ENCODE measurements around the gene SNX25.

The SNX25 gene

GRCh38 chr4:185209031-185209851 lies at the start of gene SNX25:
Gene SNX25, plus strand, starts transcription at chr4:185209598. Its CDS starts 229 bp downstream, at chr4:185209827.
- peak; percentile 53 for DNase-seq (ENCODE audit: insufficient read length, low spot score)
- TF ChIP-seq POLR2A (IDR thresholded peaks at IDR 0.05; ENCODE audit: low read depth, low read length), result peak; percentile 77
- no peak for FAIRE-seq

GRCh38 chr4:185165605-185166063 lies 43.8 kb upstream of the SNX25 start:
- DNase-seq (ENCODE audit: insufficient read length, low spot score) (no peak), FAIRE-seq (no peak)
- TF ChIP-seq POLR2A (IDR thresholded peaks at IDR 0.05; ENCODE audit: low read depth, low read length), result no peak

- DNase-seq (ENCODE audit: insufficient read length, low spot score) (no peak), FAIRE-seq (no peak)
- TF ChIP-seq POLR2A (IDR thresholded peaks at IDR 0.05; ENCODE audit: low read depth, low read length), result no peak
Measured at GRCh38 chr4:185167234-185167633, 42.2 kb upstream of the SNX25 start.

- DNase-seq (ENCODE audit: insufficient read length, low spot score) (no peak), FAIRE-seq (no peak)
- no peak for TF ChIP-seq POLR2A (IDR thresholded peaks at IDR 0.05; ENCODE audit: low read depth, low read length)
Measured at GRCh38 chr4:185171373-185172071, 37.9 kb upstream of the SNX25 start.

- DNase-seq (ENCODE audit: insufficient read length, low spot score), result no peak
- no peak for FAIRE-seq
- TF ChIP-seq POLR2A (IDR thresholded peaks at IDR 0.05; ENCODE audit: low read depth, low read length), result no peak
Measured at GRCh38 chr4:185179488-185179887, 29.9 kb upstream of the SNX25 start.

GRCh38 chr4:185182239-185182638 lies 27.2 kb upstream of the SNX25 start:
- FAIRE-seq (no peak), DNase-seq (ENCODE audit: insufficient read length, low spot score) (no peak)
- TF ChIP-seq POLR2A (IDR thresholded peaks at IDR 0.05; ENCODE audit: low read depth, low read length), result no peak

- TF ChIP-seq POLR2A (IDR thresholded peaks at IDR 0.05; ENCODE audit: low read depth, low read length), result no peak
- FAIRE-seq, result no peak
- DNase-seq (ENCODE audit: insufficient read length, low spot score), result peak; percentile 11
Measured at GRCh38 chr4:185183622-185184281, 25.6 kb upstream of the SNX25 start.

- TF ChIP-seq POLR2A (IDR thresholded peaks at IDR 0.05; ENCODE audit: low read depth, low read length), result no peak
- no peak for FAIRE-seq
- DNase-seq (ENCODE audit: insufficient read length, low spot score), result no peak
Measured at GRCh38 chr4:185186769-185187168, 22.6 kb upstream of the SNX25 start.

DNA sequence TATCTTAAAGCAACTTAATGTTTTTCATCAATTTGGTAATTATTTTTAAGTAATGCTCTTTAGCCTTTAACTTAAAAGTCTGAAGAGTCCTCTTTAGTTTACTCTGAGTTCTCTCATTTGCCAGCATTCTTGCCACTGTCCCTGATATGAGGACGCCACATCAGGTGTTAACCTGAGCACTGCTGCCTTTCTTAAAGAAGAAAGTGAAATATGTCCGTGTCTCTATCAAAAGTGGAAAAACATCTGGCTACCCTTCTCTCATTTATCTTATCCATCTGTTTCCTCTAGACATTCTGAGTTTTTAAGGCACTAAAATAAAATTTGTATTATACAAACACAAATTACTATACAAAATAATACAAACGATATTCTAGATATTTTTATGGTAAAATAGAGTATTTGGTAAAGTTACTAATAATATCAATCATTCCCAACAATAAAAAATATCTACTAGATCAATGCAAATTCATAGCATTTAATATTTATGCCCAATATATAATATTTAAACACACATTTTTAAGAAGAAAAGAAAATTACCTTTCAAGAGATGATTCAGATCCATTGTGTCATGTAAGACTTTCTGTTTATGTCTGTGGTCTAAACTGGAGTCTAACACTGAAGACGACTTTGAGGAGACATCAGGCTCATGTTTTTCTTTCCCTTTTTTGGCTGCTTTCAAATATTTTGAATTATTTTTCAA lies 19.6 kb upstream of the SNX25 start:
- DNase-seq (ENCODE audit: insufficient read length, low spot score) (no peak), FAIRE-seq (no peak)
- no peak for TF ChIP-seq POLR2A (IDR thresholded peaks at IDR 0.05; ENCODE audit: low read depth, low read length)

DNA sequence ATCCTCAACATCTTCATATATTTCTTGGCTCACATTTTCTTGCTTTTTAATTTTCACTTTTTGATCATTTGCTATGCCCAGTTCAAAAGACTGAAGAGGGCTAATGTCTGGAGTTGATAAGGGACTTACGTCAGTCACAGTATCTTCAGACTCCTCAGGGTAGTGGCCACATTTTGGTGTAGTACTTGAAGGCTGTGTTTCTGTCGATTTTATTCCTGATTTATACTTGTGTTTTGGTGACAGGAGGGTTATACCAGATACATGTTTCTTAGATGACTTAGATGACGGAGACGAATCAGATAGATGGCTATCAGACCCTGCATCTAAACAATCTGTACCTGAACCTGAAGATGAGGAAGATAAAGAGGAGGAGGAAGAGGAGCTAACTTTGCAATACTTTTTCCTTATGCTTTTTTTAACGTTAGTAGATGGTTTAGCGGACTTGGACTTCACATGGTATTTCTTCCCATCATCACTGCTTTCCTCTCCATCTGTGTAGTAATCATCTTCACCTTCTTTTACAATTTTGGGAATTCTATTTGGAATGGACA lies 19.0 kb upstream of the SNX25 start:
- no peak for FAIRE-seq

DNA sequence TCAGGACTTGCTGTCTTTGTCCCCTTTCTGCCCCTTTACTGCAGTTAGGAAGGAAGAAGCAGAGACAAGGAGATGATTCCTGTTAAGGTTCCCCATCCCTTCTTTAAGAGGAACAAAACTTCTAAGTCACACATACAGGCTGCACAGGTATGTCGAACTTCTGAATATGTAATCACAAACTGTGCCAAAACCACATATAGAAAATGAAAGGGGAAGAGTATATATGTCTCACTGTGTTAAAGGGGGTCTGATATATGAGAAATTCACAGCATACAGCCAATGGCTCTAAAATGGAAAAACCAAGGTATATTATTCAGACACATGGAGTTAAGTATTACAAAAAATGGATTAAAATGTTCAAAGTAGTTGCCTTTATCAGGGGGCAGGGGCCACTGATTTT lies 17.3 kb upstream of the SNX25 start:
- no peak for TF ChIP-seq POLR2A (IDR thresholded peaks at IDR 0.05; ENCODE audit: low read depth, low read length)
- no peak for FAIRE-seq
- no peak for DNase-seq (ENCODE audit: insufficient read length, low spot score)

More for the DNA sequence above, 19.0 kb upstream of the SNX25 start:
- no peak for DNase-seq (ENCODE audit: insufficient read length, low spot score)
- no peak for TF ChIP-seq POLR2A (IDR thresholded peaks at IDR 0.05; ENCODE audit: low read depth, low read length)

- DNase-seq (ENCODE audit: insufficient read length, low spot score) (no peak), FAIRE-seq (no peak)
- TF ChIP-seq POLR2A (IDR thresholded peaks at IDR 0.05; ENCODE audit: low read depth, low read length), result no peak
Measured at GRCh38 chr4:185194924-185195888, 14.2 kb upstream of the SNX25 start.
